GM18868 (cell line): ENCODE measurements around the gene NAGK.
"Not testable (repeated sequence)": the region's sequence is repeated elsewhere in the genome, so short reads cannot be mapped to it uniquely, and the experiment has no call there.

Source experiments
- ATAC-seq: cut with Tn5 transposase; IDR thresholded peaks from one replicate; pipeline ENCODE4 v1.9.1; 2021; ENCODE audit warnings: mild to moderate bottlenecking, moderate library complexity; ENCODE audit not compliant: unreplicated experiment

The NAGK gene

GRCh38 chr2:71067567-71068217 lies 756 bp upstream of the NAGK start:
- peak; percentile 1 for ATAC-seq

DNA sequence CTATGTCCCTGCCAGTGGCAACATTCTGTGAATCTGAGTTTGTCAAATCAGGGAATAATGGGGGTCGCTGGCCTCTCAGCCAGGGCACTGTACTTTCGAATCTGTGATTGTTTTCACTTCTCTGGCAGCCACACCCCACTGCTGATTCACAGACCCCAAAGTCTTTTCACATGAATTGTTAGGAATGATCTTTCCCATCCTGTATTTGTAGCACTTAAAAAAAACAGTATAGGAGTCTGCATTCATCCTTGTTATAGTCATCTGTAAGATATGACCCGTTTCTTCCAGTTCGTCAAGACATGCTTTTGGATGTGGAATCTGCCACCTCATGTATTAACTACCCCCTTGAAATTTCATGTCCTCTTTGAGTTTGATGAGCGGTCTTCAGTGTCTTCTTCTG lies 928 bp downstream of the NAGK start:
- ATAC-seq, result no peak

GRCh38 chr2:71070294-71071093 lies 2.0 kb downstream of the NAGK start:
- no peak for ATAC-seq

GRCh38 chr2:71071681-71072398 lies 3.4 kb downstream of the NAGK start:
- ATAC-seq, result peak; percentile 52

- ATAC-seq, result no peak
Measured at GRCh38 chr2:71072492-71072891, 4.0 kb downstream of the NAGK start.

- no peak for ATAC-seq
Measured at GRCh38 chr2:71073475-71073874, 5.0 kb downstream of the NAGK start.

GRCh38 chr2:71074893-71075395 lies 6.5 kb downstream of the NAGK start:
- ATAC-seq, result no peak

- no peak for ATAC-seq
Measured at GRCh38 chr2:71078624-71079023, 10.2 kb downstream of the NAGK start.

GRCh38 chr2:71082402-71083252 lies 14.2 kb downstream of the NAGK start:
- ATAC-seq, result no peak

DNA sequence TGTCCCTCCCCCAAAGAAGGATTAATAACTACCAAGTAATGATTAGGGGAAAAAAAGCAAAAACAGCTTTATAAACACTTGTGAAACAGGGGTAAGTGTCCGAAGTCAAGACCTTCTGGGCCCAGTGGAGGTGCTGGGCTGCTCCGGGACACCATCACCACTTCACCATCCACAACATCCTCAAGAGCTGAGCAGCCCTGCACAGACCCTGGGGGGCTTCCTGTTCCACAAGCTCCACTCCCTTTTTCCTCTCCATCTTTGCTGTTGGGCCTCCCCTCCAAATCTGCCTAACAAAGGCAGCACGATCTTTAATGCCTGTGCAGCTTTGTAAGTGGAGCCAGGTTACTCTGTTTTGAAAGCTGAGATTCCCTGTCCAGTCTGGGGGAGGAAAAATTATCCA lies 14.8 kb downstream of the NAGK start:
- ATAC-seq, result not testable (repeated sequence)

- not testable (repeated sequence) for ATAC-seq
Measured at GRCh38 chr2:71083752-71084312, 15.4 kb downstream of the NAGK start.

DNA sequence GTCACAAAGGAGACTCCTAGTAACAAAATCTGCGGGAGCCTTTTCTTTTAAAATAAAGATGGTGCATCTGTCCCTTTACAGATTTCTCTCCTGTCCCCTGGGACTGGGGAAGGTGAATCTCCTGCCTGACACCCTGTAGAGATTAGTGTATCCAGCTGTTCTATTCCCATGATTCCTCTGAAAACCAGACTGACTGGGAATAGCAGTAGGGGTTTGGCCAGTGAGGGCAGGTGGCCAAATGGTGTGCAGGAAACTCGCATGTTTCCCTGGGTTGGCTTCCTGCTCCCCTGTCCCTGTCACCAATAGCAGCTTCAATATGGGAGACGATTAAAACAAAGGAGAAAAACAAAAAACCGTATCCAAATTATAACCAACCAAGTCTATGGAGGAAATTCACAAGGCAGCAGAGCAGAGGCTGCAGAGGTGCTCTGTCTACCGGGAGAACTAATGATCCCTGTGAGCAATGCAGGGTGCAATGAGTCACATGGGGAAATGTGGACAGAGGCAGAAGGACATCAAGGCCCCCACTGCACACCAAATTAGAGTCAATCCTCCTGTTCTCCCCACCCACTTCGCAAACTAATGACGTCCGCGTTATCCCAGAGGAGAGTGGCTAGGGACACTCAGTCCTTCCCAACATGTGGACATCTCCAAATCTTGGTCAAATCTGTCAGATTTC lies 17.0 kb downstream of the NAGK start:
- not testable (repeated sequence) for ATAC-seq

- ATAC-seq, result not testable (repeated sequence)
Measured at GRCh38 chr2:71089475-71089874, 21.0 kb downstream of the NAGK start.

- not testable (repeated sequence) for ATAC-seq
Measured at GRCh38 chr2:71091808-71092207, 23.4 kb downstream of the NAGK start.

- ATAC-seq, result not testable (repeated sequence)
Measured at GRCh38 chr2:71092491-71093260, 24.2 kb downstream of the NAGK start.

- ATAC-seq, result peak; percentile 61
Measured at GRCh38 chr2:71100195-71100964, 31.9 kb downstream of the NAGK start.

- no peak for ATAC-seq
Measured at GRCh38 chr2:71101656-71102055, 33.2 kb downstream of the NAGK start.

GRCh38 chr2:71102981-71103681 lies 34.7 kb downstream of the NAGK start:
- no peak for ATAC-seq
